Upper lobe of left lung (tissue), 6 donors: Measurements from ENCODE around the gene LAD1. TPM values are rescaled to one million over a fixed set of nuclear protein-coding genes. Genes with fewer than 3 reads are reported as not detected.

Experiments used
- ATAC-seq, 2 donors: fragments of 200-7000 bp; cut with Tn5 transposase; one replicate each; pipeline ENCODE4 v1.9.1; 2022; ENCODE audit warnings: mild to moderate bottlenecking in 2 of 2, moderate library complexity in 2 of 2; ENCODE audit not compliant: low FRiP score in 2 of 2
- DNase-seq, 2 donors: peaks; one replicate each; pipeline ENCODE4 v3.0.0-alpha.2; 2019 to 2020
- H3K27ac ChIP-seq, 4 donors: fragments of 200-600 bp; sonication (generic); one replicate each; pipeline ENCODE4 v1.5.1; 2016 to 2019
- H3K27me3 ChIP-seq, 4 donors: fragments of 200-600 bp; sonication (generic); one replicate each; pipeline ENCODE4 v1.5.1; 2017 to 2019
- H3K36me3 ChIP-seq, 4 donors: fragments of 200-600 bp; sonication (generic); one replicate each; pipeline ENCODE4 v1.5.1; 2016 to 2019
- H3K4me1 ChIP-seq, 4 donors: fragments of 200-600 bp; sonication (generic); one replicate each; pipeline ENCODE4 v1.5.1; 2018 to 2019
- H3K4me3 ChIP-seq, 4 donors: fragments of 200-600 bp; sonication (generic); one replicate each; pipeline ENCODE4 v1.5.1; 2017 to 2019; ENCODE audit warnings: mild to moderate bottlenecking in 2 of 4, moderate library complexity in 1 of 4
- H3K9me3 ChIP-seq, 4 donors: fragments of 200-600 bp; sonication (generic); one replicate each; pipeline ENCODE4 v1.5.1; 2018 to 2019
- CTCF ChIP-seq, 6 experiments: fragments of 450-650 bp in 4 of 6; fragments of 200-600 bp in 2 of 6; sonication (generic) in 2 of 6; IDR thresholded peaks; one replicate each; pipeline ENCODE4 v1.5.1; 2016 to 2019; ENCODE audit warnings: antibody characterized with exemption in 6 of 6
- EP300 ChIP-seq, 4 donors: sonication (generic); formaldehyde crosslinking; IDR thresholded peaks; one replicate each; pipeline ENCODE4 v1.5.1; 2017; ENCODE audit warnings: antibody characterized with exemption in 4 of 4, control low read depth in 2 of 4
- POLR2A ChIP-seq, 4 donors: fragments of 450-650 bp; IDR thresholded peaks; one replicate each; pipeline ENCODE4 v1.5.1; 2016 to 2017; ENCODE audit warnings: antibody characterized with exemption in 4 of 4, mild to moderate bottlenecking in 2 of 4
- POLR2AphosphoS5 ChIP-seq, 2 donors: sonication (generic); formaldehyde crosslinking; IDR thresholded peaks; one replicate each; pipeline ENCODE4 v1.5.1; 2017; ENCODE audit warnings: antibody characterized with exemption in 2 of 2
- WGBS, 2 donors: methylation state at CpG; one replicate each; pipeline ENCODE4 v1.1.5; 2017 to 2018; 5-methylcytosine and 5-hydroxymethylcytosine counted together
- total RNA-seq, 6 donors: library from RNA; depleted of rRNA in 4 of 6; stranded (reverse); fragments of >200 nt in 4 of 6; gene quantifications; one replicate each; pipeline versions ENCODE4 v1.1.0 to v1.2.1, GENCODE V29; 2016 to 2021
- donor health status: DM: no; HTN: no; CAD: no; lungs with moderate emphysema.
- donor health status: DM: no; HTN: yes; CAD: no; lungs with severe emphysema.

Gene LAD1
- total RNA-seq, 6 donors from 2014 or later: 12.6 to 48.1 (median 39.1) TPM

GRCh38 chr1:201363467-201363866 lies 35.7 kb downstream of the LAD1 start:
- Histone ChIP-seq H3K4me1 (peaks cover 0 to 8% (median 6%) of the 10 kb centered on the region in 4 donors), H3K27me3 (no peaks in the 10 kb centered on the region), H3K4me3 (no peak overlapping the region), H3K36me3 (no peaks in the 10 kb centered on the region), H3K9me3 (no peaks in the 10 kb centered on the region), H3K27ac (no peak overlapping the region)
- WGBS, 2 donors: 64 to 65% methylated on average over 8 of the region's 8 CpGs
- TF ChIP-seq POLR2AphosphoS5 (IDR thresholded peaks at IDR 0.05) (no peak), POLR2A (IDR thresholded peaks at IDR 0.05) (no peak), CTCF (IDR thresholded peaks at IDR 0.05) (no peak), EP300 (IDR thresholded peaks at IDR 0.05) (no peak)
- no peak for DNase-seq
- ATAC-seq: no peak

- Histone ChIP-seq H3K27me3 (no peaks in the 10 kb centered on the region), H3K27ac (no peak overlapping the region), H3K36me3 (no peaks in the 10 kb centered on the region), H3K4me3 (no peak overlapping the region), H3K4me1 (peaks cover 0 to 14% (median 10%) of the 10 kb centered on the region in 4 donors), H3K9me3 (no peaks in the 10 kb centered on the region)
- WGBS, 2 donors: 84 to 96% methylated on average over 2 to 3 of the region's 3 CpGs
- DNase-seq (no peak), ATAC-seq (no peak)
- no peak for TF ChIP-seq CTCF (IDR thresholded peaks at IDR 0.05)
- TF ChIP-seq POLR2AphosphoS5 (IDR thresholded peaks at IDR 0.05): no peak
These were observed 36.2 kb downstream of the LAD1 start for GRCh38 chr1:201362906-201363305.

GRCh38 chr1:201361652-201362504 lies 37.2 kb downstream of the LAD1 start:
- no peaks in the 10 kb centered on the region for H3K27me3 ChIP-seq
- ATAC-seq (peak; percentile 46 to 60), DNase-seq (peak in 1 of 2 donors; percentile 47)
- H3K27ac ChIP-seq: no peak overlapping the region
- no peaks in the 10 kb centered on the region for H3K9me3 ChIP-seq
- peaks cover 0 to 16% (median 10%) of the 10 kb centered on the region in 4 donors for H3K4me1 ChIP-seq
- H3K4me3 ChIP-seq: no peak overlapping the region
- TF ChIP-seq POLR2AphosphoS5 (IDR thresholded peaks at IDR 0.05): no peak
- peak; percentile 79 to 91 (median 84) for TF ChIP-seq CTCF (IDR thresholded peaks at IDR 0.05)
- no peaks in the 10 kb centered on the region for H3K36me3 ChIP-seq
- 47 to 54% methylated on average over 9 to 10 of the region's 10 CpGs for WGBS, 2 donors

GRCh38 chr1:201360901-201361651 lies 38.0 kb downstream of the LAD1 start:
- WGBS, 2 donors: 78 to 95% methylated on average over 7 to 15 of the region's 15 CpGs
- H3K27me3 ChIP-seq: no peaks in the 10 kb centered on the region
- TF ChIP-seq CTCF (IDR thresholded peaks at IDR 0.05): no peak
- no peak for TF ChIP-seq POLR2A (IDR thresholded peaks at IDR 0.05)
- TF ChIP-seq POLR2AphosphoS5 (IDR thresholded peaks at IDR 0.05): no peak
- no peak for TF ChIP-seq EP300 (IDR thresholded peaks at IDR 0.05)
- H3K9me3 ChIP-seq: no peaks in the 10 kb centered on the region
- H3K27ac ChIP-seq: no peak overlapping the region
- ATAC-seq (no peak), DNase-seq (no peak)
- peaks cover 0 to 16% (median 10%) of the 10 kb centered on the region in 4 donors for H3K4me1 ChIP-seq
- no peak overlapping the region for H3K4me3 ChIP-seq
- H3K36me3 ChIP-seq: no peaks in the 10 kb centered on the region
